Upper lobe of right lung (tissue), 1 donor: Measurements from ENCODE around the gene USB1. TPM values are rescaled to one million over a fixed set of nuclear protein-coding genes. Genes with fewer than 3 reads are reported as not detected.
A peak's percentile ranks its signal among the peaks of the same experiment; 100 is the strongest.

ENCODE experiments used
- ATAC-seq: fragments of 200-7000 bp; cut with Tn5 transposase; one replicate; pipeline ENCODE4 v1.9.1; 2020; ENCODE audit warnings: mild to moderate bottlenecking, moderate library complexity
- DNase-seq: peaks from one replicate; pipeline ENCODE4 v3.0.0-alpha.2; 2020
- H3K27ac ChIP-seq: fragments of 200-600 bp; one replicate; pipeline ENCODE4 v1.8.0; 2022
- H3K27me3 ChIP-seq: fragments of 200-600 bp; one replicate; pipeline ENCODE4 v1.8.0; 2022; ENCODE audit warnings: mild to moderate bottlenecking
- H3K36me3 ChIP-seq: fragments of 200-600 bp; one replicate; pipeline ENCODE4 v1.8.0; 2022
- H3K4me1 ChIP-seq: fragments of 200-600 bp; one replicate; pipeline ENCODE4 v1.8.0; 2022
- H3K4me3 ChIP-seq: fragments of 200-600 bp; one replicate; pipeline ENCODE4 v1.8.0; 2022; ENCODE audit warnings: mild to moderate bottlenecking
- H3K9me3 ChIP-seq: fragments of 200-600 bp; one replicate; pipeline ENCODE4 v1.8.0; 2022
- CTCF ChIP-seq: fragments of 200-600 bp; IDR thresholded peaks from one replicate; pipeline ENCODE4 v1.8.0; 2022; ENCODE audit warnings: antibody characterized with exemption
- intact Hi-C: fragments of 100-400 bp; cut with DNase I; formaldehyde crosslinking; loops from one replicate; pipeline ENCODE4 v1.11.0; 2022
- total RNA-seq: library from RNA; stranded (reverse); fragmentation: NEBNext Ultra II Directional; extraction: Animal tissue kit (Norgen Biotek cat#: 25700); gene quantifications from one replicate; pipeline ENCODE4 v1.2.1, GENCODE V29; 2021
- donor health status: DM: no; HTN: yes; CAD: no; lungs with severe emphysema.

USB1 gene
- total RNA-seq, 1 donor from 2014 or later, result 37.4 TPM

GRCh38 chr16:57979006-57979585, 22.1 kb upstream of the USB1 start:
- intact Hi-C loops, result no loop called here

GRCh38 chr16:57981636-57982035, 19.6 kb upstream of the USB1 start:
- DNase-seq (no peak), ATAC-seq (no peak)
- intact Hi-C loops, result no loop called here
- no peaks in the 10 kb centered on the region for H3K9me3 ChIP-seq
- H3K27me3 ChIP-seq, result no peaks in the 10 kb centered on the region
- no peak overlapping the region for H3K4me3 ChIP-seq
- H3K36me3 ChIP-seq, result no peaks in the 10 kb centered on the region
- TF ChIP-seq CTCF, result no peak
- no peaks in the 10 kb centered on the region for H3K4me1 ChIP-seq
- H3K27ac ChIP-seq, result no peak overlapping the region

More at GRCh38 chr16:57979006-57979585, 22.1 kb upstream of the USB1 start:
- Histone ChIP-seq H3K36me3 (no peaks in the 10 kb centered on the region), H3K4me3 (no peak overlapping the region), H3K27ac (no peak overlapping the region), H3K4me1 (no peaks in the 10 kb centered on the region), H3K27me3 (no peaks in the 10 kb centered on the region), H3K9me3 (no peaks in the 10 kb centered on the region)
- DNase-seq (no peak), ATAC-seq (no peak)
- no peak for TF ChIP-seq CTCF

GRCh38 chr16:57982385-57982784, 18.8 kb upstream of the USB1 start:
- TF ChIP-seq CTCF, result no peak
- DNase-seq (no peak), ATAC-seq (no peak)
- Histone ChIP-seq H3K9me3 (no peaks in the 10 kb centered on the region), H3K27ac (no peak overlapping the region), H3K4me1 (no peaks in the 10 kb centered on the region), H3K4me3 (no peak overlapping the region), H3K27me3 (no peaks in the 10 kb centered on the region), H3K36me3 (no peaks in the 10 kb centered on the region)
- intact Hi-C loops, result no loop called here

GRCh38 chr16:57984443-57985203, 16.6 kb upstream of the USB1 start:
- H3K4me1 ChIP-seq, result no peaks in the 10 kb centered on the region
- ATAC-seq (peak; percentile 97), DNase-seq (peak; percentile 95)
- H3K27me3 ChIP-seq, result no peaks in the 10 kb centered on the region
- no peaks in the 10 kb centered on the region for H3K36me3 ChIP-seq
- no peaks in the 10 kb centered on the region for H3K9me3 ChIP-seq
- H3K4me3 ChIP-seq, result peak overlapping the region; percentile 57
- H3K27ac ChIP-seq, result no peak overlapping the region
- intact Hi-C loops, result no loop called here
- TF ChIP-seq CTCF, result no peak

- DNase-seq, result no peak
- Histone ChIP-seq H3K27me3 (no peaks in the 10 kb centered on the region), H3K4me3 (peak overlapping the region; percentile 57), H3K9me3 (no peaks in the 10 kb centered on the region), H3K4me1 (no peaks in the 10 kb centered on the region), H3K27ac (peak overlapping the region; percentile 30), H3K36me3 (no peaks in the 10 kb centered on the region)
- ATAC-seq, result peak; percentile 56
- no peak for TF ChIP-seq CTCF
- intact Hi-C loops, result no loop called here
Observed at GRCh38 chr16:57985204-57986181, 15.7 kb upstream of the USB1 start.
